Measurements from ENCODE around the gene MED13L.

Gene MED13L

GRCh38 chr12:116189692-116190091 is 87.8 kb downstream of the MED13L start:
- Histone ChIP-seq H3K9me3 (ENCODE audit: control insufficient read depth in 1 of 2, low read length in 2 of 2) (no peaks in the 10 kb centered on the region), H3K4me3 (ENCODE audit: low read depth in 1 of 2, low read length in 2 of 2) (no peak overlapping the region), H3K27ac (ENCODE audit: low read length) (no peak overlapping the region), H3K4me1 (ENCODE audit: control insufficient read depth in 1 of 2, insufficient read depth in 2 of 2, low read length in 2 of 2) (peaks cover 8 to 30% of the 10 kb centered on the region in 2 donors), H3K27me3 (ENCODE audit: low read depth, low read length) (no peaks in the 10 kb centered on the region), H3K36me3 (ENCODE audit: control insufficient read depth in 1 of 2, insufficient read depth in 2 of 2, low read length in 2 of 2) (no peaks in the 10 kb centered on the region)

DNA sequence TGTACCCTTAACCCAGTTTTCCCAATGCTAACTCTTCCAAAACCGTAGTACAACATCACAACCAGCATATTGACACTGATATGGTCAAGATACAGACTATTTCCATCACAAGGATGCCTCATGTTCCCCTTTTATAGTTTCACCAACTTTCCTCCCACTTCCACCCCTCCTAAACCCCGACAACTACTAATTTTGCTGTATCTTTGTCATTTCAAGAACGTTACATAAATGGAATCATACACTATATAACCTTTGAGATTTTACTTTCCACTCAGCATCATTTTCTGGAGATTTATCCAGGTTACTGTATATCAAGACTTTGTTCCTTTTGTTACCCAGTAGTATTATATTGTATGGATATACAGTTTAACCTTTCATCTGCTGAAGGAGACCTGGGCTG is 88.9 kb downstream of the MED13L start:
- H3K27me3 ChIP-seq (ENCODE audit: low read depth, low read length), result no peaks in the 10 kb centered on the region
- H3K9me3 ChIP-seq (ENCODE audit: control insufficient read depth in 1 of 2, low read length in 2 of 2), result no peaks in the 10 kb centered on the region
- no peaks in the 10 kb centered on the region for H3K36me3 ChIP-seq (ENCODE audit: control insufficient read depth in 1 of 2, insufficient read depth in 2 of 2, low read length in 2 of 2)
- no peak overlapping the region for H3K27ac ChIP-seq (ENCODE audit: low read length)
- peaks cover 12 to 33% of the 10 kb centered on the region in 2 donors for H3K4me1 ChIP-seq (ENCODE audit: control insufficient read depth in 1 of 2, insufficient read depth in 2 of 2, low read length in 2 of 2)
- no peak overlapping the region for H3K4me3 ChIP-seq (ENCODE audit: low read depth in 1 of 2, low read length in 2 of 2)

DNA sequence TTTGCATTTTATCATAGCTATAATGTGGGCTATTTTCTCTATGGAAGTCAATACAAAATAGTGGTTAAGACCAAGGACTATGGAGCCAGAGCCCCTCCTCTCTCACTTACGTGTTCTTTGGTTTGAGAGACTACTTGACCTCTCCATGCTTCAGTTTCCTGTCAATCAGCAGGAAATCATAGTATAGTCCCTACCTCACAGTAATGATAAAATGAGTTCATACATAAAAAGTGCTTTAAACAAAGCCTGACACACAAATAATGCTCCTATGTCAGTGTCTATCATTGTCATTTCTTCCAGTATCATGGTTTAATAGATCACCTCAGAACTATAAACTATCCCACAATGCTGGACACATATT is 90.4 kb downstream of the MED13L start:
- Histone ChIP-seq H3K4me1 (ENCODE audit: control insufficient read depth in 1 of 2, insufficient read depth in 2 of 2, low read length in 2 of 2) (peaks cover 12 to 39% of the 10 kb centered on the region in 2 donors), H3K27me3 (ENCODE audit: low read depth, low read length) (no peaks in the 10 kb centered on the region), H3K9me3 (ENCODE audit: control insufficient read depth in 1 of 2, low read length in 2 of 2) (no peaks in the 10 kb centered on the region), H3K4me3 (ENCODE audit: low read depth in 1 of 2, low read length in 2 of 2) (no peak overlapping the region), H3K27ac (ENCODE audit: low read length) (no peak overlapping the region), H3K36me3 (ENCODE audit: control insufficient read depth in 1 of 2, insufficient read depth in 2 of 2, low read length in 2 of 2) (no peaks in the 10 kb centered on the region)

DNA sequence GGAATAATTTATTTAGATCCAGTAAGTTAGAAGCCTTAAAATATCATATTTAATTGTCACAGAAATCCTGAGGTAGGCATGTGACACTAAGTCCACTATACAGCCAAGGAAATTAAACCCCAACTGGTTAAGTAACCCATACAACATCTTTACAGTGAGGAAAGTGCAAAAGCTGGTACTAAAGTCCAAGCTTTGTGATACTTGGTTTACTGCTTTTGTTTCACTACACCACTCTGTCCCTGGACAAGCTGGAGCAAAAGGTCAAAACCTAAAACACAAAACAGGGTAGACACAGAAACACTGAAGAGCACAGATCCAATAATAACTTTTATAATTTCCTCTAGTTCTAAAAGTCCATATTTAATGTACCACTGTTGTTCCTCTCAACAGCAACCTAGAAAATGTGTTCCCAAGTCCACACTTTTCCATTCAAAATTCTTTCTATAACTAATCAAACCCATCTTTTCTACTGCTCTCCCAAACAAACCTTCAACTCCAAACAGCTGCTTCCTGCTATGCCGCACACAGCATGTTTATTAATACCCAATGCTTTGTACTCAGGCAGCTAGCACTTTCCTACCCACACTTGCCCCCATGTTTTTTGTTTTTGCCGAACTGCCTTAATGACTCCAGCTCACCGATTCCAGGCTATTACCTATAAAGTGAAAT is 90.9 kb downstream of the MED13L start:
- Histone ChIP-seq H3K36me3 (ENCODE audit: control insufficient read depth in 1 of 2, insufficient read depth in 2 of 2, low read length in 2 of 2) (no peaks in the 10 kb centered on the region), H3K27me3 (ENCODE audit: low read depth, low read length) (no peaks in the 10 kb centered on the region), H3K9me3 (ENCODE audit: control insufficient read depth in 1 of 2, low read length in 2 of 2) (no peaks in the 10 kb centered on the region), H3K27ac (ENCODE audit: low read length) (no peak overlapping the region), H3K4me3 (ENCODE audit: low read depth in 1 of 2, low read length in 2 of 2) (no peak overlapping the region), H3K4me1 (ENCODE audit: control insufficient read depth in 1 of 2, insufficient read depth in 2 of 2, low read length in 2 of 2) (peaks cover 12 to 39% of the 10 kb centered on the region in 2 donors)

DNA sequence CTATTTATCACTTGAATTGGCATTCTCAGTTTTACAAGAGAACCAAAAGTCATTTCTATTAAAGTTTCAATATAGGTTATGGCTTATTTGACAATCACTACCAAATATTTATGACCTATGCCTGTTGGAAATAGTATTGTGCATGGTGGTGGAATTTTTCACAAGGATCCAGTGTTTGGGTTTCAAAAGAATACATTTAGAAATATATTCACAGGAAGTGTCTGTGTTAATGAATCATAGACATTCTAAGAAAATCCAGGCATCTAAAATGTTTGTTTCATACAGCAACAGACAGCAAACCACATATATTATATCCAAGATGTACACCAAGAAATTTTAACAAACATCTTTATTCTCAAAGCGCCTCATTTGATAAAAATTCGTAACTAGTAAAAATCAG is 92.7 kb downstream of the MED13L start:
- Histone ChIP-seq H3K9me3 (ENCODE audit: control insufficient read depth in 1 of 2, low read length in 2 of 2) (no peaks in the 10 kb centered on the region), H3K4me1 (ENCODE audit: control insufficient read depth in 1 of 2, insufficient read depth in 2 of 2, low read length in 2 of 2) (peaks cover 12 to 39% of the 10 kb centered on the region in 2 donors), H3K27me3 (ENCODE audit: low read depth, low read length) (no peaks in the 10 kb centered on the region)

DNA sequence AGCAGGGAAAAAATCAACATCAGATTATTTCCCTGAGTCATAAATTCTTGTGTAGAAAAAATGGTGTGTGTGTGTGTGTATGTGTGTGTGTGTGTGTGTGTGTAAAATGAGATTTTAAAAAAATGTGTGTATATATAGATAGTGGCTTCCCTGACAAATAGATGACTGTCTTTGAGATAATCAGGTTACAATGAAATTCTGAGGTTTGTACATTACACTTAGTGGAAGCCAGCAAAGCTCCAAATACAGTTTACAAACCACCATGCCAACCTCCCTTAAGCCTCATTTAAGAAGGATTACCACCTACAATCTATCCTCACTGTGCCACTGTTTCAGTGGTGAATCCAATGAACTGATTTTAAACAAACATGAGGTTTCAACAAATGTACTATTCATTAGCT is 93.8 kb downstream of the MED13L start:
- Histone ChIP-seq H3K4me3 (ENCODE audit: low read depth in 1 of 2, low read length in 2 of 2) (no peak overlapping the region), H3K4me1 (ENCODE audit: control insufficient read depth in 1 of 2, insufficient read depth in 2 of 2, low read length in 2 of 2) (peaks cover 12 to 42% of the 10 kb centered on the region in 2 donors), H3K9me3 (ENCODE audit: control insufficient read depth in 1 of 2, low read length in 2 of 2) (no peaks in the 10 kb centered on the region)

More for the DNA sequence above, 92.7 kb downstream of the MED13L start:
- no peaks in the 10 kb centered on the region for H3K36me3 ChIP-seq (ENCODE audit: control insufficient read depth in 1 of 2, insufficient read depth in 2 of 2, low read length in 2 of 2)
- no peak overlapping the region for H3K4me3 ChIP-seq (ENCODE audit: low read depth in 1 of 2, low read length in 2 of 2)
- no peak overlapping the region for H3K27ac ChIP-seq (ENCODE audit: low read length)

GRCh38 chr12:116182359-116183063 is 95.0 kb downstream of the MED13L start:
- no peak overlapping the region for H3K4me3 ChIP-seq (ENCODE audit: low read depth in 1 of 2, low read length in 2 of 2)
- no peaks in the 10 kb centered on the region for H3K36me3 ChIP-seq (ENCODE audit: control insufficient read depth in 1 of 2, insufficient read depth in 2 of 2, low read length in 2 of 2)
- peaks cover 12 to 43% of the 10 kb centered on the region in 2 donors for H3K4me1 ChIP-seq (ENCODE audit: control insufficient read depth in 1 of 2, insufficient read depth in 2 of 2, low read length in 2 of 2)
- H3K9me3 ChIP-seq (ENCODE audit: control insufficient read depth in 1 of 2, low read length in 2 of 2), result no peaks in the 10 kb centered on the region
- no peaks in the 10 kb centered on the region for H3K27me3 ChIP-seq (ENCODE audit: low read depth, low read length)
- H3K27ac ChIP-seq (ENCODE audit: low read length), result no peak overlapping the region

More for the DNA sequence above, 93.8 kb downstream of the MED13L start:
- Histone ChIP-seq H3K27me3 (ENCODE audit: low read depth, low read length) (no peaks in the 10 kb centered on the region), H3K27ac (ENCODE audit: low read length) (no peak overlapping the region), H3K36me3 (ENCODE audit: control insufficient read depth in 1 of 2, insufficient read depth in 2 of 2, low read length in 2 of 2) (no peaks in the 10 kb centered on the region)

- Histone ChIP-seq H3K27me3 (ENCODE audit: low read depth, low read length) (no peaks in the 10 kb centered on the region), H3K4me3 (ENCODE audit: low read depth in 1 of 2, low read length in 2 of 2) (no peak overlapping the region), H3K27ac (ENCODE audit: low read length) (no peak overlapping the region), H3K4me1 (ENCODE audit: control insufficient read depth in 1 of 2, insufficient read depth in 2 of 2, low read length in 2 of 2) (peaks cover 7 to 27% of the 10 kb centered on the region in 2 donors), H3K9me3 (ENCODE audit: control insufficient read depth in 1 of 2, low read length in 2 of 2) (no peaks in the 10 kb centered on the region), H3K36me3 (ENCODE audit: control insufficient read depth in 1 of 2, insufficient read depth in 2 of 2, low read length in 2 of 2) (no peaks in the 10 kb centered on the region)
Measured at GRCh38 chr12:116180448-116180847, 97.0 kb downstream of the MED13L start.

- H3K36me3 ChIP-seq (ENCODE audit: control insufficient read depth in 1 of 2, insufficient read depth in 2 of 2, low read length in 2 of 2), result no peaks in the 10 kb centered on the region
- H3K4me3 ChIP-seq (ENCODE audit: low read depth in 1 of 2, low read length in 2 of 2), result no peak overlapping the region
- peaks cover 2 to 27% of the 10 kb centered on the region in 2 donors for H3K4me1 ChIP-seq (ENCODE audit: control insufficient read depth in 1 of 2, insufficient read depth in 2 of 2, low read length in 2 of 2)
- no peaks in the 10 kb centered on the region for H3K9me3 ChIP-seq (ENCODE audit: control insufficient read depth in 1 of 2, low read length in 2 of 2)
- H3K27ac ChIP-seq (ENCODE audit: low read length), result no peak overlapping the region
- no peaks in the 10 kb centered on the region for H3K27me3 ChIP-seq (ENCODE audit: low read depth, low read length)
Measured at GRCh38 chr12:116179384-116179783, 98.1 kb downstream of the MED13L start.

- Histone ChIP-seq H3K27me3 (ENCODE audit: low read depth, low read length) (no peaks in the 10 kb centered on the region), H3K4me1 (ENCODE audit: control insufficient read depth in 1 of 2, insufficient read depth in 2 of 2, low read length in 2 of 2) (peaks cover 0 to 20% of the 10 kb centered on the region in 2 donors), H3K9me3 (ENCODE audit: control insufficient read depth in 1 of 2, low read length in 2 of 2) (no peaks in the 10 kb centered on the region), H3K4me3 (ENCODE audit: low read depth in 1 of 2, low read length in 2 of 2) (no peak overlapping the region), H3K36me3 (ENCODE audit: control insufficient read depth in 1 of 2, insufficient read depth in 2 of 2, low read length in 2 of 2) (no peaks in the 10 kb centered on the region), H3K27ac (ENCODE audit: low read length) (no peak overlapping the region)
Measured at GRCh38 chr12:116177017-116177416, 100.5 kb downstream of the MED13L start.

- H3K4me1 ChIP-seq (ENCODE audit: control insufficient read depth in 1 of 2, insufficient read depth in 2 of 2, low read length in 2 of 2), result peaks cover 3 to 22% of the 10 kb centered on the region in 2 donors
Measured at GRCh38 chr12:116174904-116175303, 102.6 kb downstream of the MED13L start.

More at GRCh38 chr12:116174904-116175303, 102.6 kb downstream of the MED13L start:
- Histone ChIP-seq H3K27ac (ENCODE audit: low read length) (no peak overlapping the region), H3K4me3 (ENCODE audit: low read depth in 1 of 2, low read length in 2 of 2) (no peak overlapping the region), H3K36me3 (ENCODE audit: control insufficient read depth in 1 of 2, insufficient read depth in 2 of 2, low read length in 2 of 2) (no peaks in the 10 kb centered on the region), H3K27me3 (ENCODE audit: low read depth, low read length) (no peaks in the 10 kb centered on the region), H3K9me3 (ENCODE audit: control insufficient read depth in 1 of 2, low read length in 2 of 2) (no peaks in the 10 kb centered on the region)

Measured in muscle layer of duodenum (tissue), 2 donors.